K562 (cell line): Measurements from ENCODE around the gene BCL2L15. TPM values are rescaled to one million over a fixed set of nuclear protein-coding genes. Genes with fewer than 3 reads are reported as not detected.

ENCODE experiments used
- CREB1 ChIP-seq, 2 experiments: sonication (generic) in 1 of 2; formaldehyde crosslinking in 1 of 2; IDR thresholded peaks; 2 replicates each; pipeline versions ENCODE4 v1.6.1 to v1.8.0; 2012 to 2022; ENCODE audit warnings: inconsistent platforms in 1 of 2, mild to moderate bottlenecking in 1 of 2, missing genetic modification reagents in 1 of 2, moderate library complexity in 1 of 2
- CREM ChIP-seq: IDR thresholded peaks from 2 replicates; pipeline ENCODE4 v1.6.1; 2014; ENCODE audit warnings: antibody characterized with exemption, low read depth
- TGIF2 ChIP-seq: sonication (generic); formaldehyde crosslinking; IDR thresholded peaks from 2 replicates; pipeline ENCODE4 v1.8.1; 2022; ENCODE audit warnings: mild to moderate bottlenecking, missing genetic modification reagents, moderate library complexity
- ZNF174 ChIP-seq: fragments of 250-450 bp; sonication (Bioruptor Pico); IDR thresholded peaks from 2 replicates; pipeline ENCODE4 v1.4.0; 2020; ENCODE audit warnings: mild to moderate bottlenecking
- polyA plus RNA-seq, 8 experiments: library from polyadenylated mRNA; depleted of rRNA in 4 of 8; stranded (reverse) in 5 of 8; unstranded in 3 of 8; fragments of >200 nt; fragmentation: Nextera tagmentation in 2 of 8; fragmentation: Illumina TruSeq in 1 of 8; extraction: Ambion mirVana in 2 of 8; extraction: Trizol in 1 of 8; gene quantifications; 2 replicates each; pipeline versions ENCODE4 v1.2.1 to v1.2.3, GENCODE V29; 2011 to 2014; ENCODE audit warnings: inconsistent platforms in 1 of 8, missing spikeins in 1 of 8
- total RNA-seq, 7 experiments: library from RNA; depleted of rRNA in 6 of 7; stranded (reverse); fragments of >200 nt in 6 of 7; fragmentation: Illumina TruSeq in 2 of 7; extraction: Trizol in 2 of 7; gene quantifications; 2 replicates each; pipeline versions ENCODE4 v1.2.1 to v1.2.3, GENCODE V29; 2011 to 2021; ENCODE audit warnings: low replicate concordance in 1 of 7
- TF ChIP-seq, protein P1 (sequence below): fragments of 450-650 bp; IDR thresholded peaks from 2 replicates; pipeline ENCODE4 v1.6.1; 2016; ENCODE audit warnings: mild to moderate bottlenecking, moderate library complexity
- TF ChIP-seq, protein P2 (sequence below): IDR thresholded peaks from 2 replicates; pipeline ENCODE4 v1.6.1; 2012; ENCODE audit warnings: low read depth, low read length, improper control_type of control experiment, borderline replicate concordance

The BCL2L15 gene
- total and polyA plus RNA-seq, 9 of the 15 experiments (the other 6 are each of a cell fraction or from before 2014, with no cell fraction given): 0.06 to 0.42 (median 0.28) TPM; not detected in 1

DNA sequence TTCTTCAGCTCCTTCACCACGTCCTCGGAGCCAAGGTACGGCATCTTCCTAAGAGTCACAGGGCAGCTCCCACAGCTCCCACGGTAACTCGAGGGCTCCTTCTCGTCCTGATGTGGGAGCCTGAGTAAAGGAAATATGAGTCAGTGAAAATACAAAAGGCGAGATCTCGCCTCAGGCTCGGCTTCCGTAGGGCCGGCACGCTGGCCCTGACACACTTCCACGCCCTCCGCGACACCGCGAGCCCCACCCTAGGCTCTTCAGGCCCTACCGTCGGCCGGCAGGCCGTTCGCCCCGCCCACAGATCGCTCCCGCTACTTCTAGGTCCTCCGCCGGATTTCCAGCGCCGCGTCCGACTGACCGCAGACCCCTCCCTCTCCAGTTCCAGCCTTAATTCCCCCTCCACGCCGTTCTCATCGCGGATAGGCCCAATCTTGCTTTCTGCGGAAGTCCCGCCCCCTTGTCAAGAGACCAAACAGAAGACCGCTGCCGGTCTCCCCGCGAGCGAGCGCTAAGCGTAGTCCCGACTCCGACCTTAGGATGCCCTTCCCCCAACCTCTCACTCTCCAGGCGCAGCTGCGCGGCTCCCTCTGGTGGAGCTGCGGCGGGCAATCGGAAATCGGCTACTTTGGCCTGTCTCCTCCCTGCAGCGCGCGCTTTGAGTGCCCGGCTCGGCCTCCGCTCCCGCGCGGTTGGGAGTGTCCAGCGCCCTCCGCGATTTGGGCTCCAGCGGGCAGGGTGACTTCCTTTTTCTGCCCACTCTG lies 17.5 kb upstream of the BCL2L15 start, which contains the start of the genes AP4B1 and DCLRE1B (continued):
- TF ChIP-seq, protein P1, sequence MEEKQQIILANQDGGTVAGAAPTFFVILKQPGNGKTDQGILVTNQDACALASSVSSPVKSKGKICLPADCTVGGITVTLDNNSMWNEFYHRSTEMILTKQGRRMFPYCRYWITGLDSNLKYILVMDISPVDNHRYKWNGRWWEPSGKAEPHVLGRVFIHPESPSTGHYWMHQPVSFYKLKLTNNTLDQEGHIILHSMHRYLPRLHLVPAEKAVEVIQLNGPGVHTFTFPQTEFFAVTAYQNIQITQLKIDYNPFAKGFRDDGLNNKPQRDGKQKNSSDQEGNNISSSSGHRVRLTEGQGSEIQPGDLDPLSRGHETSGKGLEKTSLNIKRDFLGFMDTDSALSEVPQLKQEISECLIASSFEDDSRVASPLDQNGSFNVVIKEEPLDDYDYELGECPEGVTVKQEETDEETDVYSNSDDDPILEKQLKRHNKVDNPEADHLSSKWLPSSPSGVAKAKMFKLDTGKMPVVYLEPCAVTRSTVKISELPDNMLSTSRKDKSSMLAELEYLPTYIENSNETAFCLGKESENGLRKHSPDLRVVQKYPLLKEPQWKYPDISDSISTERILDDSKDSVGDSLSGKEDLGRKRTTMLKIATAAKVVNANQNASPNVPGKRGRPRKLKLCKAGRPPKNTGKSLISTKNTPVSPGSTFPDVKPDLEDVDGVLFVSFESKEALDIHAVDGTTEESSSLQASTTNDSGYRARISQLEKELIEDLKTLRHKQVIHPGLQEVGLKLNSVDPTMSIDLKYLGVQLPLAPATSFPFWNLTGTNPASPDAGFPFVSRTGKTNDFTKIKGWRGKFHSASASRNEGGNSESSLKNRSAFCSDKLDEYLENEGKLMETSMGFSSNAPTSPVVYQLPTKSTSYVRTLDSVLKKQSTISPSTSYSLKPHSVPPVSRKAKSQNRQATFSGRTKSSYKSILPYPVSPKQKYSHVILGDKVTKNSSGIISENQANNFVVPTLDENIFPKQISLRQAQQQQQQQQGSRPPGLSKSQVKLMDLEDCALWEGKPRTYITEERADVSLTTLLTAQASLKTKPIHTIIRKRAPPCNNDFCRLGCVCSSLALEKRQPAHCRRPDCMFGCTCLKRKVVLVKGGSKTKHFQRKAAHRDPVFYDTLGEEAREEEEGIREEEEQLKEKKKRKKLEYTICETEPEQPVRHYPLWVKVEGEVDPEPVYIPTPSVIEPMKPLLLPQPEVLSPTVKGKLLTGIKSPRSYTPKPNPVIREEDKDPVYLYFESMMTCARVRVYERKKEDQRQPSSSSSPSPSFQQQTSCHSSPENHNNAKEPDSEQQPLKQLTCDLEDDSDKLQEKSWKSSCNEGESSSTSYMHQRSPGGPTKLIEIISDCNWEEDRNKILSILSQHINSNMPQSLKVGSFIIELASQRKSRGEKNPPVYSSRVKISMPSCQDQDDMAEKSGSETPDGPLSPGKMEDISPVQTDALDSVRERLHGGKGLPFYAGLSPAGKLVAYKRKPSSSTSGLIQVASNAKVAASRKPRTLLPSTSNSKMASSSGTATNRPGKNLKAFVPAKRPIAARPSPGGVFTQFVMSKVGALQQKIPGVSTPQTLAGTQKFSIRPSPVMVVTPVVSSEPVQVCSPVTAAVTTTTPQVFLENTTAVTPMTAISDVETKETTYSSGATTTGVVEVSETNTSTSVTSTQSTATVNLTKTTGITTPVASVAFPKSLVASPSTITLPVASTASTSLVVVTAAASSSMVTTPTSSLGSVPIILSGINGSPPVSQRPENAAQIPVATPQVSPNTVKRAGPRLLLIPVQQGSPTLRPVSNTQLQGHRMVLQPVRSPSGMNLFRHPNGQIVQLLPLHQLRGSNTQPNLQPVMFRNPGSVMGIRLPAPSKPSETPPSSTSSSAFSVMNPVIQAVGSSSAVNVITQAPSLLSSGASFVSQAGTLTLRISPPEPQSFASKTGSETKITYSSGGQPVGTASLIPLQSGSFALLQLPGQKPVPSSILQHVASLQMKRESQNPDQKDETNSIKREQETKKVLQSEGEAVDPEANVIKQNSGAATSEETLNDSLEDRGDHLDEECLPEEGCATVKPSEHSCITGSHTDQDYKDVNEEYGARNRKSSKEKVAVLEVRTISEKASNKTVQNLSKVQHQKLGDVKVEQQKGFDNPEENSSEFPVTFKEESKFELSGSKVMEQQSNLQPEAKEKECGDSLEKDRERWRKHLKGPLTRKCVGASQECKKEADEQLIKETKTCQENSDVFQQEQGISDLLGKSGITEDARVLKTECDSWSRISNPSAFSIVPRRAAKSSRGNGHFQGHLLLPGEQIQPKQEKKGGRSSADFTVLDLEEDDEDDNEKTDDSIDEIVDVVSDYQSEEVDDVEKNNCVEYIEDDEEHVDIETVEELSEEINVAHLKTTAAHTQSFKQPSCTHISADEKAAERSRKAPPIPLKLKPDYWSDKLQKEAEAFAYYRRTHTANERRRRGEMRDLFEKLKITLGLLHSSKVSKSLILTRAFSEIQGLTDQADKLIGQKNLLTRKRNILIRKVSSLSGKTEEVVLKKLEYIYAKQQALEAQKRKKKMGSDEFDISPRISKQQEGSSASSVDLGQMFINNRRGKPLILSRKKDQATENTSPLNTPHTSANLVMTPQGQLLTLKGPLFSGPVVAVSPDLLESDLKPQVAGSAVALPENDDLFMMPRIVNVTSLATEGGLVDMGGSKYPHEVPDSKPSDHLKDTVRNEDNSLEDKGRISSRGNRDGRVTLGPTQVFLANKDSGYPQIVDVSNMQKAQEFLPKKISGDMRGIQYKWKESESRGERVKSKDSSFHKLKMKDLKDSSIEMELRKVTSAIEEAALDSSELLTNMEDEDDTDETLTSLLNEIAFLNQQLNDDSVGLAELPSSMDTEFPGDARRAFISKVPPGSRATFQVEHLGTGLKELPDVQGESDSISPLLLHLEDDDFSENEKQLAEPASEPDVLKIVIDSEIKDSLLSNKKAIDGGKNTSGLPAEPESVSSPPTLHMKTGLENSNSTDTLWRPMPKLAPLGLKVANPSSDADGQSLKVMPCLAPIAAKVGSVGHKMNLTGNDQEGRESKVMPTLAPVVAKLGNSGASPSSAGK: peak; percentile 84; the same call in 1 of the 2 replicates
- TF ChIP-seq ZNF174 (CRISPR knock-in tag) (no peak), TGIF2 (CRISPR knock-in tag) (no peak; the same call in 1 of the 2 replicates), CREM (peak; percentile 75), CREB1 (IDR thresholded peaks at IDR 0.05) (no peak; the same call in none of the 2 replicates), CREB1 (CRISPR knock-in tag; IDR thresholded peaks at IDR 0.05) (peak; percentile 81)
- TF ChIP-seq, protein P2, sequence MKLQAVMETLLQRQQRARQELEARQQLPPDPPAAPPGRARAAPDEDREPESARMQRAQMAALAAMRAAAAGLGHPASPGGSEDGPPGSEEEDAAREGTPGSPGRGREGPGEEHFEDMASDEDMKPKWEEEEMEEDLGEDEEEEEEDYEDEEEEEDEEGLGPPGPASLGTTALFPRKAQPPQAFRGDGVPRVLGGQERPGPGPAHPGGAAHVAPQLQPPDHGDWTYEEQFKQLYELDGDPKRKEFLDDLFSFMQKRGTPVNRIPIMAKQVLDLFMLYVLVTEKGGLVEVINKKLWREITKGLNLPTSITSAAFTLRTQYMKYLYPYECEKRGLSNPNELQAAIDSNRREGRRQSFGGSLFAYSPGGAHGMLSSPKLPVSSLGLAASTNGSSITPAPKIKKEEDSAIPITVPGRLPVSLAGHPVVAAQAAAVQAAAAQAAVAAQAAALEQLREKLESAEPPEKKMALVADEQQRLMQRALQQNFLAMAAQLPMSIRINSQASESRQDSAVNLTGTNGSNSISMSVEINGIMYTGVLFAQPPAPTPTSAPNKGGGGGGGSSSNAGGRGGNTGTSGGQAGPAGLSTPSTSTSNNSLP: peak; percentile 77; the same call in 1 of the 2 replicates
